ENCODE data around the gene TTC29.

- no peak for TF ChIP-seq EZH2 (IDR thresholded peaks at IDR 0.05; ENCODE audit: insufficient read depth, poor library complexity, severe bottlenecking)
- TF ChIP-seq EZH2phosphoT487 (IDR thresholded peaks at IDR 0.05; ENCODE audit: insufficient read depth, low read depth): no peak
Measured at GRCh38 chr4:146943691-146944375, 1.8 kb downstream of the TTC29 start.

All from GM23248 (cell line).